Common myeloid progenitor, CD34-positive (primary cell): ENCODE results near the gene ICAM3.
A peak's percentile ranks its signal among the peaks of the same experiment; 100 is the strongest.

Experiments used
- CTCF ChIA-PET: fragments of 350-600 bp; sonication (Branson Sonifier 250); formaldehyde crosslinking; loops from one replicate; lab custom pipeline; 2021; ENCODE audit warnings: antibody characterized with exemption; lab: Charles Lee
- POLR2A ChIA-PET: fragments of 350-600 bp; sonication (Branson Sonifier 250); formaldehyde crosslinking; loops from one replicate; lab custom pipeline; 2021; ENCODE audit warnings: antibody characterized with exemption; lab: Charles Lee
- DNase-seq, 3 donors: peaks; one replicate each; pipeline versions ENCODE4 v3.0.0 to v3.0.0-alpha.2; 2013
- H3K27ac ChIP-seq, 2 experiments: 1 replicate in 1 of 2; 2 replicates in 1 of 2; pipeline ENCODE4 v1.7.0; 2013; ENCODE audit warnings: inconsistent platforms in 2 of 2, low read length in 2 of 2, mild to moderate bottlenecking in 2 of 2, low read depth in 1 of 2, moderate library complexity in 1 of 2; ENCODE audit not compliant: severe bottlenecking in 2 of 2, insufficient read depth in 1 of 2, poor library complexity in 1 of 2
- H3K27me3 ChIP-seq, 5 experiments: replicated peaks in 2 of 5; 1 replicate in 3 of 5; 2 replicates in 2 of 5; pipeline versions ENCODE4 v1.6.1 to v1.7.0; 2013; ENCODE audit warnings: low read length in 4 of 5, mild to moderate bottlenecking in 2 of 5, moderate library complexity in 2 of 5, inconsistent platforms in 1 of 5; ENCODE audit not compliant: insufficient read depth in 5 of 5, control insufficient read depth in 4 of 5
- H3K36me3 ChIP-seq, 4 experiments: 1 replicate in 2 of 4; 2 replicates in 2 of 4; pipeline versions ENCODE4 v1.6.1 to v1.7.0; 2013; ENCODE audit warnings: low read length in 3 of 4, control low read depth in 1 of 4, mild to moderate bottlenecking in 1 of 4; ENCODE audit not compliant: control insufficient read depth in 4 of 4, insufficient read depth in 4 of 4
- H3K4me1 ChIP-seq, 4 experiments: 1 replicate in 3 of 4; 2 replicates in 1 of 4; pipeline versions ENCODE4 v1.6.1 to v1.7.1; 2013; ENCODE audit warnings: low read length in 3 of 4, mild to moderate bottlenecking in 3 of 4, control low read depth in 1 of 4, inconsistent platforms in 1 of 4, moderate library complexity in 1 of 4; ENCODE audit not compliant: control insufficient read depth in 4 of 4, insufficient read depth in 4 of 4; ENCODE audit errors: control extremely low read depth in 1 of 4
- H3K4me3 ChIP-seq, 7 experiments: 1 replicate in 4 of 7; 2 replicates in 3 of 7; pipeline versions ENCODE4 v1.5.1 to v1.7.0; 2013; ENCODE audit warnings: mild to moderate bottlenecking in 7 of 7, low read length in 6 of 7, moderate library complexity in 6 of 7, inconsistent platforms in 2 of 7, low read depth in 2 of 7, control low read depth in 1 of 7; ENCODE audit not compliant: insufficient read depth in 4 of 7, control insufficient read depth in 1 of 7; ENCODE audit errors: extremely low read depth in 1 of 7
- H3K9me3 ChIP-seq, 5 experiments: 1 replicate in 4 of 5; 2 replicates in 1 of 5; pipeline versions ENCODE4 v1.6.1 to v1.7.1; 2013; ENCODE audit warnings: low read length in 4 of 5, mild to moderate bottlenecking in 2 of 5, inconsistent platforms in 1 of 5, low read depth in 1 of 5, moderate library complexity in 1 of 5; ENCODE audit not compliant: control insufficient read depth in 4 of 5, insufficient read depth in 2 of 5; ENCODE audit errors: control extremely low read depth in 1 of 5
- WGBS: methylation state at CpG from one replicate; pipeline ENCODE4 v1.1.5; 2013; ENCODE audit not compliant: insufficient coverage; 5-methylcytosine and 5-hydroxymethylcytosine counted together

Gene ICAM3

GRCh38 chr19:10288662-10289166, 50.7 kb downstream of the ICAM3 start:
- Histone ChIP-seq H3K36me3 (peaks cover 0 to 21% (median 10%) of the 10 kb centered on the region in 4 experiments), H3K9me3 (no peaks in the 10 kb centered on the region), H3K27ac (peak overlapping the region in 1 of 2 experiments; percentile 73), H3K27me3 (peaks cover 0 to 40% (median 33%) of the 10 kb centered on the region in 5 experiments), H3K4me3 (peak overlapping the region in 5 of 7 experiments; percentile 39 to 76 (median 68)), H3K4me1 (peaks cover 0 to 89% (median 86%) of the 10 kb centered on the region in 4 experiments)
- POLR2A ChIA-PET, result interaction anchor here (1.0 to 5.6 kb wide), 7 partner anchors 9 to 54 kb away, joined by 3 to 60 read pairs (median 7); partner anchors contain the start of genes ICAM1 and RAVER1
- DNase-seq, result peak; percentile 66 to 79 (median 77)
- CTCF ChIA-PET, result interaction anchor here (1.0 to 7.6 kb wide), 12 partner anchors 10 to 104 kb away, joined by 3 to 83 read pairs (median 6); partner anchors contain the start of gene ICAM1
- WGBS, result 0% methylated on average over 20 of the region's 23 CpGs

DNA sequence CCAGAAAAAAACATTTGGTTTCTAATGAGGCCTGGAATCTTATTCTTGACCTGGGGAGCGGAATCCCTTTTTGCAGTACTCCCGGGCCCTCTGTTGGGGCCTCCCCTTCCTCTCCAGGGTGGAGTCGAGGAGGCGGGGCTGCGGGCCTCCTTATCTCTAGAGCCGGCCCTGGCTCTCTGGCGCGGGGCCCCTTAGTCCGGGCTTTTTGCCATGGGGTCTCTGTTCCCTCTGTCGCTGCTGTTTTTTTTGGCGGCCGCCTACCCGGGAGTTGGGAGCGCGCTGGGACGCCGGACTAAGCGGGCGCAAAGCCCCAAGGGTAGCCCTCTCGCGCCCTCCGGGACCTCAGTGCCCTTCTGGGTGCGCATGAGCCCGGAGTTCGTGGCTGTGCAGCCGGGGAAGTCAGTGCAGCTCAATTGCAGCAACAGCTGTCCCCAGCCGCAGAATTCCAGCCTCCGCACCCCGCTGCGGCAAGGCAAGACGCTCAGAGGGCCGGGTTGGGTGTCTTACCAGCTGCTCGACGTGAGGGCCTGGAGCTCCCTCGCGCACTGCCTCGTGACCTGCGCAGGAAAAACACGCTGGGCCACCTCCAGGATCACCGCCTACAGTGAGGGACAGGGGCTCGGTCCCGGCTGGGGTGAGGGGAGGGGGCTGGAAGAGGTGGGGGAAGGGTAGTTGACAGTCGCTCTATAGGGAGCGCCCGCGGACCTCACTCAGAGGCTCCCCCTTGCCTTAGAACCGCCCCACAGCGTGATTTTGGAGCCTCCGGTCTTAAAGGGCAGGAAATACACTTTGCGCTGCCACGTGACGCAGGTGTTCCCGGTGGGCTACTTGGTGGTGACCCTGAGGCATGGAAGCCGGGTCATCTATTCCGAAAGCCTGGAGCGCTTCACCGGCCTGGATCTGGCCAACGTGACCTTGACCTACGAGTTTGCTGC, 52.4 kb downstream of the ICAM3 start, which contains the start of gene ICAM4:
ICAM4 (plus strand) TSS at position 153 of the 935 bp plus-strand sequence; CDS start at position 211, 58 bp downstream.
- no peaks in the 10 kb centered on the region for H3K9me3 ChIP-seq
- POLR2A ChIA-PET, result interaction anchor here (1.2 to 5.6 kb wide), 2 partner anchors 8 to 16 kb away, joined by 5 to 60 read pairs; partner anchors contain the start of gene ICAM1
- CTCF ChIA-PET, result interaction anchor here (0.9 to 7.6 kb wide), 10 partner anchors 9 to 104 kb away, joined by 3 to 83 read pairs (median 6); partner anchors contain the start of genes ICAM1 and RAVER1
- H3K4me3 ChIP-seq, result peak within 1 kb of the TSS in 6 of 7 experiments; percentile 36 to 76 (median 62)
- peak; percentile 65 to 83 (median 78) for DNase-seq
- WGBS, result 1% methylated on average over 50 of the region's 59 CpGs
- H3K36me3 ChIP-seq, result peaks cover 0 to 24% (median 13%) of the 10 kb centered on the region in 4 experiments
- peak within 1 kb of the TSS in 1 of 2 experiments; percentile 73 for H3K27ac ChIP-seq
- peaks cover 0 to 75% (median 71%) of the 10 kb centered on the region in 4 experiments for H3K4me1 ChIP-seq
- peaks cover 0 to 24% (median 21%) of the 10 kb centered on the region in 5 experiments for H3K27me3 ChIP-seq

GRCh38 chr19:10285393-10285792, 54.0 kb downstream of the ICAM3 start:
- H3K27me3 ChIP-seq, result peaks cover 0 to 7% (median 6%) of the 10 kb centered on the region in 5 experiments
- peaks cover 0 to 24% (median 13%) of the 10 kb centered on the region in 4 experiments for H3K36me3 ChIP-seq
- H3K9me3 ChIP-seq, result no peaks in the 10 kb centered on the region
- H3K4me3 ChIP-seq, result no peak overlapping the region
- CTCF ChIA-PET, result interaction anchor here (0.9 to 7.6 kb wide), 6 partner anchors 15 to 115 kb away, joined by 3 to 83 read pairs (median 6); partner anchors contain the start of genes ICAM1 and RAVER1
- peak in 1 of 3 donors; percentile 58 for DNase-seq
- no peak overlapping the region for H3K27ac ChIP-seq
- POLR2A ChIA-PET, result interaction anchor here (1.2 to 5.6 kb wide), 2 partner anchors 14 kb away, joined by 3 to 60 read pairs; partner anchors contain the start of gene ICAM1
- H3K4me1 ChIP-seq, result peaks cover under 1 to 60% (median 56%) of the 10 kb centered on the region in 4 experiments
- 73% methylated on average over 3 of the region's 4 CpGs for WGBS

GRCh38 chr19:10284960-10285278, 54.5 kb downstream of the ICAM3 start:
- Histone ChIP-seq H3K27me3 (peaks cover 0 to 3% (median under 1%) of the 10 kb centered on the region in 5 experiments), H3K4me3 (no peak overlapping the region), H3K27ac (no peak overlapping the region), H3K36me3 (peaks cover 0 to 24% (median 13%) of the 10 kb centered on the region in 4 experiments), H3K4me1 (peaks cover 4 to 60% (median 56%) of the 10 kb centered on the region in 4 experiments), H3K9me3 (no peaks in the 10 kb centered on the region)
- POLR2A ChIA-PET, result interaction anchor here (5.6 kb wide), 1 partner anchor 14 kb away, joined by 60 read pairs; the partner anchor contains the start of gene ICAM1
- CTCF ChIA-PET, result interaction anchor here (1.5 to 3.2 kb wide), 2 partner anchors 14 to 37 kb away, joined by 4 to 16 read pairs; partner anchors contain the start of gene ICAM1
- no peak for DNase-seq
- WGBS, result 94% methylated on average over 11 of the region's 13 CpGs

- Histone ChIP-seq H3K4me1 (peaks cover 5 to 60% (median 55%) of the 10 kb centered on the region in 4 experiments), H3K4me3 (no peak overlapping the region), H3K27ac (no peak overlapping the region), H3K27me3 (peaks cover 0 to 3% (median 0%) of the 10 kb centered on the region in 5 experiments), H3K9me3 (no peaks in the 10 kb centered on the region), H3K36me3 (peaks cover 0 to 24% (median 13%) of the 10 kb centered on the region in 4 experiments)
- CTCF ChIA-PET, result interaction anchor here (1.0 to 3.2 kb wide), 4 partner anchors 11 to 37 kb away, joined by 3 to 16 read pairs (median 4); partner anchors contain the start of gene ICAM1
- 98% methylated on average over 30 of the region's 34 CpGs for WGBS
- POLR2A ChIA-PET, result interaction anchor here (1.1 to 5.6 kb wide), 2 partner anchors 13 kb away, joined by 4 to 60 read pairs; partner anchors contain the start of gene ICAM1
- DNase-seq, result no peak
Observed at GRCh38 chr19:10284065-10284959, 55.1 kb downstream of the ICAM3 start.
